HG03558 (cell line): ENCODE results near the gene WIZ.

Experiments used
- ATAC-seq: cut with Tn5 transposase; IDR thresholded peaks from one replicate; pipeline ENCODE4 v1.9.1; 2021; ENCODE audit warnings: moderate number of reproducible peaks; ENCODE audit not compliant: unreplicated experiment; ENCODE audit errors: extremely low read depth

Gene WIZ

DNA sequence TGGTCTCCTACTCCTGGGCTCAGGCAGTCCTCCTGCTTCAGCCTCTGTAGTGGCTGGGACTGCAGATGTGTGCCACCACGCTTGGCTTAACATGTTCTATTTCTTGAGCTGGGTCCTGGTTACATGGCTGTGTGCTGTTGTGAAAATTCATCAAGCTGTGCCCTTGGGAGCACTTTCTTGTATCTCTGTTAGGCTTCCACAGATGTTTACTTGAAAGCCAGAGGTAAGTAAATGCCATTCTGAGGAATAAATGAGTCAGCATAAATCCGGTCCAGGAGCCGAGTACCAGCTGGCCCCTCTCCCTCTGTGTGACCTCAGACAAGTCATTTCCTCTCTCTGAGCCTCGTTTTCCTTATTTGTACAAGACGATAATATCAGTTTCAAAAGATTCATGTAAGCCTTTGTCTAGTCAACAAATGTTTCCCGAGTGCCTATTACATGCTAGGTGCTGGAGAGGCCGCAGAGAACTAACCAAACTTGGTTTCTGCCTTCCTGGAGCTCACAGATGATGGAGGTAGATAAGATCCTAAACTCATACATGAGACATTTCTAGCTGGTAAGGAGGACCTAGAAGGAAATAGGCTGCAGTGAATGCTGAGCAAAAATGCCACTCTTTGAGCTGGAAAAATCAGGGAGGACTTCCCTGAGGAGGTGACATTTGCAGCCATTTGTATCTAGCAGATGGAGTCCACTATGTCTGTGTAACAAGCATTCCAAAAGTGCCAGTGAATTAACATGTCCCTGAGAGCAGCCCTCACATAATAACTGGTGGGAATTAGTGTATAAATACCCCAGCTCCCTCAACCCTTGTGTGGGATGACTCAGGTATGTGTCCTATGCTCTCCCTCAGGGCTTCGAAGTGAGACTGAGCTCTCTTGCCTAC, 17.3 kb upstream of the WIZ start:
- ATAC-seq, result peak; percentile 33

GRCh38 chr19:15464394-15465385, 14.9 kb upstream of the WIZ start, which contains the start of gene RASAL3:
RASAL3 (minus strand) TSS chr19:15464544; CDS start chr19:15464358, 186 bp downstream.
- no peak for ATAC-seq

- no peak for ATAC-seq
These were observed 14.2 kb upstream of the WIZ start for GRCh38 chr19:15463861-15464371.

DNA sequence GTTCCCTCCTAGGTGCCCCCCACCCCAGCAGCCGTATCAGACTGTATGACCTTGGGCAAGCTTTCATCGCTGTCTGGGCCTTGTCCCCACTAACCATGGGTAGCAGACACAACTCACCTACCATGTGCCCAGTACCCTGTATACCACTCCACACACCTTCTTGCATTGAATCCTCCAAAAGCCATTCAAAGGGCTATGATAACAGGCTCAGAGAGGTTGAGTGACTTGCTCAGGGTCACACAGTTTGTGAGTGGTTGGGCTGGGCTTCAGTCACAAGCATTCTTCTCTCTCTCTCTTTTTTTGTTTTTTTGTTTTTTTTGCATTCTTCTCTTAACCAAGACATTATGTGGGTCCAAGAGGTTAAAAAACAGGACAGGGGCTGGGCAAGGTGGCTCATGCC, 11.9 kb upstream of the WIZ start:
- ATAC-seq, result no peak

DNA sequence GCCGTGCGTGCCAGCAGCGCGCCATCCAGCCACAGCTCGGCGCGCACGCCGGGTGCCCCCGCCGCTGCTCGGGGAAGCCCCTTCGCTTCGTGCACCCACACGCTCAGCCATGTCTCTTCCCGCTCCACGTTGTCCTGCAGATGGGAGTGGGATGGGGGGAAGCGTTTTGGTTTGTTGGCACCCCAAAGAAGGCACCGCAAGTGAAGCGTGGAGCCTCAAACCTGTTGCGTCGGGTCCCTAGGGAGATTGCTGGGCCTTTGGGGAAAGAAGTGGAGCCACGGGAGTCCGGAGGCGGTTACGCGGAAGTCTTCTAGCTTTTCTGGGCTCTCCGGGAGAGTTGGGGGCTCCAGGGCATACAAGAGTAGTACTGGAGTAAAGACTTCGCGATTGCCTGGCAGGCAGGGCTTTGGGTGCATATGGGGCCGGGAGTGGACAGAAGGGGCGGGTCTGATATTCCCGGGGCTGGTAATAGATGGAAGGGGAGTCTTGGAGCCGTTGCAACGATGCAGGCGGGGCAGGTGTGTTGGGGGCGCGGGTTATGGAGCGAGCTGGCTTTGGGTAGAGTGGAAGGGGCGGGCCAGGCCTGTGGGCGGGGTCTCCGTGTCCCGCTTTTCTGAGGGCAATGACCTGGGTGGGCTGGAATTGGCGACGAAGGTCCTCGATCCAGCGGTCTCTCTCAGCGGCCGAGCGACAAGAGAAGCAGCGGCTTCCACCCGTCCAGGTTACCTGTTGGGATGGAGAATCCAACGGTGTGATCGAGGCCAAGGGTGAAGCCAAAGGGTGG, 8.1 kb upstream of the WIZ start:
- no peak for ATAC-seq

DNA sequence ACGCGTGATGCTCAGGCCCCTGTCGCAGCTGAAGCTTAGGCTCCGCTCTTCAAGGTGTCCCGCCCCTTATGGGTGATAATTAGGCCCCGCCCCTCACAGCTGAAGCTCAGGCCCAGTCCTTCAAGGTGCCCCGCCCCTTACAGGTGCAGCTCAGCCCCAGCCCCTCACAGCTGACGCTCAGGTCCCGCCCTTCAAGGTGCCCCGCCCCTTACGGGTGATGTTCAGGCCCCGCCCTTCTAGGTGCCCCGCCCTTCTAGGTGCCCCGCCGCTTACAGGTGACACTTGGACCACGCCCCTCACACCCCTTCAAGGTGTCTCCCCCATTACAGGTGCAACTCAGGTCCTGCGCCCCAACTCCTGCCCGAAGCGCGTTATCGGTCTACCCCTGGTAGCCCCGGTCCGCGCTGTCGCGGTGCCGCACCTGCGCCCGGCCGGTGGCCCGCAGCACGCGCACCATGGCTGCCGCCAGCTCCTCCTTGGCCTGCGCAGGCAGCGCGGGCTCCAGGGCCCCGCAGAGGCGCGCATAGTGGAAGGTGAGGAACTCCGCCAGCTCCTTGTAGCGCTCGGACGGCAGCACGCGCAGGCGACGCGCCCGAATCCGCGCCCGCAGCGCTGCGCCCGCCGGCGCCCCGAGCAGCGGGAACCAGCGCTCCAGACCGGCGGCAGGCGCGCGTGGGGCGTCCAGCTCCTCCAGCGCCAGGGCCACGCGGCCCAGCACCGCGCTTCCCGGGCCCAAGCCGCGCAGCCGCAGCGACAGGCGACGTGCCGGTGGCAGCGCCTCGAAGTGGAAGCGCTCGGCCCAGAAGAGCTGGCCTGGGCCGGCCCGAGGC, 7.3 kb upstream of the WIZ start:
- ATAC-seq, result no peak

- no peak for ATAC-seq
These were observed 6.7 kb upstream of the WIZ start for GRCh38 chr19:15456441-15456840.

GRCh38 chr19:15455996-15456395, 6.2 kb upstream of the WIZ start:
- no peak for ATAC-seq

- ATAC-seq, result no peak
These were observed 4.4 kb upstream of the WIZ start for GRCh38 chr19:15453906-15454860.

DNA sequence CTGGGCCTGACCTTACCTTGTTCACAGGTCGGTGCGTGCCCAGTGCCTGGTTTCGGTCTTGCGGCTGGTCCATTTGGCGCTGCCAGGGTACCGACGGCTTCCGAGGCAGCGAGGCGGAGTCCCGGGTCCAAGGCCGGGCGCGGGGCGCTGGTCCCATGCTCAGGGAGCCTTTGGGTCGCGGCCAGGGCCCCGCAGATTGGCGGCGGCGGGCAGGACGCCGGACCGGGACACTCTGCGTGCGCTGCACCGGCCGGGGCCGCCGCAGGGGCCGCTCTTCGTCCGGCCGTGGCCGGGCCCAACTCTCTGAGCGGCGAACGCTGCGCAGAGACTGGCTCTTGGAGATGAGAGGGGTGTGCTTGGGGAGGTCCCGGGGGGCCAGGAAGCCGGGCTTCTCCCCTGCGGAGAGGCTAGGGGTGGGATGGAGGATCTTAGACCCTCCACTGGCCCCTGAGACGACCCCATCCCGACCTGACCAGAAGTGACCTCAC, 3.4 kb upstream of the WIZ start:
- ATAC-seq, result no peak

DNA sequence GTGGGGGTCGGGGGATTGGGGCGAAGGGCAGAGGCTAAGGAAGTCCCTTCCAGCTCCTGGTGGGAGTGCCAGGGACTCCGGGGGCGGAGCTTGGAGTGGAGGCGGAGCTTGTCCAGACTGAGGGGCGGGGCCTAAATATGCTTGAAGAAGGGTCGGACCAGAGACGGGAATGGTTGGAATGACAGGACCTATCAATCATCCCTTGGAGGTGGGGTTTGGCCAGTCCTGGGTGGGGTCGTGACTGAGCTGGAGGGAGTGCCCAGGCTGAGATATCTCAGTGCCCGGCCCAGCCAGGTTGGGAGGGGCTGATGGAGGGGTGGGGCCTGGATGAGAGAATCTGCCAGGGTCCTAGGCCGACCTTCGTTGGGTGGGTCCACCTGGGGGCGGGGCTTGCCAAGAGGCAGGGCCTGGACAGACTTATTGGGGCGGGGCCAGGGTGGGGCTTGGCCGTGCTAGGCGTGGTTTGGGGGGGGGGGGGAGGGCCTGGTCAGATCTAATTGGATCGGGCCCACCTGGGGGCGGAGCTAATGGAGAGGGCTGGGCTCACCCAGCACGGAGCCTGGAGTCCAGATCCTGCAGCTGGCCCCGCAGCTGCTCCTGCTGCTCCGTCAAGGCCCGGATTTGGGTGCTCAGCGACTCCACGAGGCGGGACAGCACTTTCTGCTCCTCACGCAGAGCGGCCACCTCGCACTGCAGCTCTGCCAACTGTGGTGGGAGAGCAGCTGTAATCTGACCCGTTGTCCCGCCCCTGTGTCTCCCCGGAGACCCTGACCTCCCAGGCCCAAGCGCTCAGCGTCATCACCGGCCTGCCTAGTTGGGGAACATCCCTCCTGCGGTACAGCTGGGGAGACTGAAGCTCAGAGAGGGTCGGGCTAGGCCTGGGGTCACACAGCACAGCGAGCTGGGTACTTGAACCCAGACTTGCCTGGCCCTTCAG, 2.6 kb upstream of the WIZ start:
- no peak for ATAC-seq

DNA sequence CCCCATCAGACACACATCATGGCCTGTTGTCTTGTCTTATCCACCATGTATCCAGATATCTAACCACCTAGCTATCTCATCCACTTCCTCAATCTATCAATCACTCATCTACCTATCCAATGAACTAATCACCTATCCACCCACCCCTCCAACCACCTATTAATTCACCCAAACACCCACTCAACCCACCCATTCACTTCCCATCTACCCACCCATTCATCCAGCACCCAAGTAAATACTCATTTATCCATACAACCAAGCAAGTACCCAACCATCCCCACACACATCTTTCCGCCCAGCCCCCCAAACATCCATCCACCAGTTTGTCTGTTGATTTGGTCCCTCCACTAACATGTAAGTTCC, 753 bp upstream of the WIZ start:
- ATAC-seq, result no peak

GRCh38 chr19:15448778-15449619, 757 bp downstream of the WIZ start:
- ATAC-seq, result no peak

DNA sequence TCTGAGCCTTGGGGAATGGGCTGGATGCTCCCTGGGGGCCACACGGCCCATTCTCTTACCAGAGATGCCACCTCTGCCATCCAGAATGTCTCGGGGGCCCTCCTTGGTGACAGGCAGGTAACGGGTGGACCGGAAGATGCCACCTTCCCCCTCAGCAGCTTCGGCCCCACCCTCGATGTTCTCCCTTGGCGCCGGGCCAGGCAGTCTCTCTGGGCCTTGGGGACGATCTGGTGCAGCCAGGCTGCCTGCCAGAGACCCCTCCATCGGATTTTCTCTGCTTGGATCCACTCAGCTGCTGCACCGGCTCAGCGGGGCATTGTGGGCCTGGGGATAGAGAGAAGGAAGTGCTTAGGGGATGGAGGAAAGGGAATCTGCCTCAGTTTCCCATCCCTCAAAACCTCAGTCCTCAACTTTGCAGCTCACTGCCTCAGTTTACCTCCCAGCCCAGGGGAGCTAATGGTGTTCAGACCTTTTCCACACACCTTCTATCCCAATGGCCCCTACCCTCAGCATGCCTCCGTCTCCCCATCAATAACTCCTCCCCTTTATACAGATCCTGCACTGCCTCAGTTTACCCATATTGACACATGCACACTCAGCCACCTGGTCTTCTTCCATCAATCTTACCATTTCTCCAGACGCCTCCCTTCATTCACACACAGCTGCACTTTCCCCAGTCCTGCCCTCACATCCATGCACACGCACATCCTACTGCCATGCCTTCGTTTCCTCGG, 1.5 kb downstream of the WIZ start:
- no peak for ATAC-seq

DNA sequence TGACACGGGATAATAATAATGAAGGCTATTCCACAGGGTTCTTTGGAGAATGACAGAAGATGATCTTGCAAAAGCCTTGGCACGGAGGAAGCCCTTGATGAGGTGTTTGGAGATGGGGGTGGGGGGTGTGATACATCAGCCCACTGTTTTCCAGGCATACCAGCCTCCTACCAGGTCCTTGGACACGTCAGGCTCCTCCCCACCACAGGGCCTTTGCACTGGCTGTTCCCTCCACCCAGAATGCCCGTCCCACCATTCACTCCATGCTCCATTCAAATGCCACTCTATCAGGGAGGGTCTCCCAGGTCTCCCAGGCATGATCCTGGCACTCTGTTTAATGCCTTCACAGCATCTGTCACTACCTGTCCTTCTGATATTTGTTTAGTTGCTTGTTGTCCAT, 2.7 kb downstream of the WIZ start:
- ATAC-seq, result no peak
